Stimulated activated CD4-positive, alpha-beta T cell treated with anti-CD3 and anti-CD28 coated beads, Interleukin-4, amount 100 ng/mL, for 24 hours (primary cell): ENCODE measurements around the gene MBL2.

Experiments used
- DNase-seq: peaks from one replicate; pipeline ENCODE4 v3.0.0-alpha.2; 2020

The MBL2 gene

GRCh38 chr10:52739380-52740154, 33.0 kb downstream of the MBL2 start:
- DNase-seq: no peak

GRCh38 chr10:52738951-52739350, 33.6 kb downstream of the MBL2 start:
- no peak for DNase-seq

- DNase-seq: no peak
Observed at GRCh38 chr10:52729271-52730104, 43.1 kb downstream of the MBL2 start.

- no peak for DNase-seq
Observed at GRCh38 chr10:52720018-52720417, 52.6 kb downstream of the MBL2 start.
